Brain microvascular endothelial cell (primary cell): ENCODE measurements around the gene BTNL8.

Experiments
- DNase-seq: peaks from one replicate; pipeline ENCODE4 v3.0.0-alpha.2; 2020
- H3K27ac ChIP-seq: fragments of 250-450 bp; sonication (Bioruptor Pico); 2 replicates; pipeline ENCODE4 v1.5.1; 2020; ENCODE audit warnings: mild to moderate bottlenecking, moderate library complexity
- H3K27me3 ChIP-seq: fragments of 250-450 bp; sonication (Bioruptor Pico); replicated peaks from 2 replicates; pipeline ENCODE4 v1.5.1; 2020; ENCODE audit warnings: mild to moderate bottlenecking
- H3K36me3 ChIP-seq: fragments of 250-450 bp; sonication (Bioruptor Pico); replicated peaks from 2 replicates; pipeline ENCODE4 v1.5.1; 2020; ENCODE audit warnings: mild to moderate bottlenecking
- H3K4me3 ChIP-seq: 2 replicates; pipeline ENCODE4 v1.5.1; 2011; ENCODE audit warnings: low read depth, mild to moderate bottlenecking, control low read depth, low read length, moderate library complexity
- in situ Hi-C: cut with HindIII; loops from 2 replicates; pipeline ENCODE4 v1.10.0; 2017; ENCODE audit warnings: low sequenced_read_pairs, low pct_ligation_motif_present
- TF ChIP-seq, protein P1 (sequence below): IDR thresholded peaks from 2 replicates; pipeline ENCODE4 v1.5.1; 2011; ENCODE audit warnings: low read depth, mild to moderate bottlenecking, moderate library complexity, low read length, control low read depth, inconsistent platforms; ENCODE audit errors: missing control alignments

BTNL8 gene

DNA sequence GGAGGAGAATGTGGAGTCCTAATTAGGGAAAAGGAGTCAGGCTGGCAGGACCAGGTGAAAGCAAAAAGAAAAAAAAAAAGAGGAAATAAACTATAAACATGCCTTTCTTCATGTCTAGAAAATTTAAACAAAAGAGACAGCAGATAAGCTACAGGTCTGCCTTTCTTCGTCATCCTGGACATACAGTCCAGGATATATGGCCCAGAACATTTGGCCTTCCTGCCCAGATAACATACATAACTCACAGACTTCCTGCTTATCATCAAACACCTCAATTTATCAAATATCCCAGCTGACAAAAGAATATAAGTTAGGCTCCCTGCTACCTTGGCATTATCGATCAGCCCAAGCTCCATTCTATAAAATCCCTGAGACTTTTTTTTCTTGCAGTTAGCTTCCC lies 11.2 kb downstream of the BTNL8 start:
- H3K36me3 ChIP-seq, result no peaks in the 10 kb centered on the region
- H3K27me3 ChIP-seq, result no peaks in the 10 kb centered on the region
- TF ChIP-seq, protein P1, sequence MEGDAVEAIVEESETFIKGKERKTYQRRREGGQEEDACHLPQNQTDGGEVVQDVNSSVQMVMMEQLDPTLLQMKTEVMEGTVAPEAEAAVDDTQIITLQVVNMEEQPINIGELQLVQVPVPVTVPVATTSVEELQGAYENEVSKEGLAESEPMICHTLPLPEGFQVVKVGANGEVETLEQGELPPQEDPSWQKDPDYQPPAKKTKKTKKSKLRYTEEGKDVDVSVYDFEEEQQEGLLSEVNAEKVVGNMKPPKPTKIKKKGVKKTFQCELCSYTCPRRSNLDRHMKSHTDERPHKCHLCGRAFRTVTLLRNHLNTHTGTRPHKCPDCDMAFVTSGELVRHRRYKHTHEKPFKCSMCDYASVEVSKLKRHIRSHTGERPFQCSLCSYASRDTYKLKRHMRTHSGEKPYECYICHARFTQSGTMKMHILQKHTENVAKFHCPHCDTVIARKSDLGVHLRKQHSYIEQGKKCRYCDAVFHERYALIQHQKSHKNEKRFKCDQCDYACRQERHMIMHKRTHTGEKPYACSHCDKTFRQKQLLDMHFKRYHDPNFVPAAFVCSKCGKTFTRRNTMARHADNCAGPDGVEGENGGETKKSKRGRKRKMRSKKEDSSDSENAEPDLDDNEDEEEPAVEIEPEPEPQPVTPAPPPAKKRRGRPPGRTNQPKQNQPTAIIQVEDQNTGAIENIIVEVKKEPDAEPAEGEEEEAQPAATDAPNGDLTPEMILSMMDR, result no peak
- H3K27ac ChIP-seq, result no peak overlapping the region
- no peak overlapping the region for H3K4me3 ChIP-seq
- no peak for DNase-seq
- in situ Hi-C loops, result no loop called here

DNA sequence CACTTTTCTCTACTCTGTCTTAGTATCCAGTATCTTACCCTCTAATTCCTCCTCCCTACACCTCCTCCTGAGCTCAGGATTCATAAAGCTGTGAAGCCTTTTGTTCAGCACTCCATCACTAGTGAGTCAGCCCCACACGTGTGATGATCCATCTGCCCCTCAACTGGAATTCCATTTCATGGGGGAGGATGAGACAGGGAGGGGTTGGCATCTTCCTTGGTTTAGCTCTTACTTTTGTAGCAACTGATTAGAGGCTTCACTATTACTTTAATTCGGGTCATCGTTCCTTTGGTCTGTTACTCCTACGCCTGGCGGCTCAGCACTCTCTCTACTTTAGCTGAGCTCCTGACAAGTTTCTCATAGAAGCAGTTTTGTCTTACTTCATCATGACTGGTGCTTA lies 11.8 kb downstream of the BTNL8 start:
- Histone ChIP-seq H3K36me3 (no peaks in the 10 kb centered on the region), H3K4me3 (no peak overlapping the region), H3K27me3 (no peaks in the 10 kb centered on the region), H3K27ac (no peak overlapping the region)
- DNase-seq, result no peak
- TF ChIP-seq, protein P1, result no peak
- in situ Hi-C loops, result no loop called here

DNA sequence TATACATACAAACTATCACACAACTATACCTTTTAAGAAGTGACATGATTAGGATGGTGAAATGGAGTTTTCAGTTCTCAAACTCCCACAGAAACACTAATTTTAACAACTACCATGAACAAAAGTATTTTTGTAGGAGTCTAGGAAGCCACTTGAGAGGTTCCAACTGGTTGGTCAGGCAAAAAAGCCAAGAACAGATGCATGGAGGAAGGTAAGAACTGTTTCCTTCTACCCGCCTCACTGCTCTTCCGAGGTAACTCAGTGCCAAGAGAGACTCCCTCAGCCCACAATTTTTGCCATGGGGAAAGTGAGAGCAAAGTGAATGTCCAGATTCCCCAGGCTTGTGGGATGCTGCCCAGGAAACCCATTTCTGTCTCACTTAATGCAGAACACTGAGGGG lies 15.7 kb downstream of the BTNL8 start:
- no peaks in the 10 kb centered on the region for H3K36me3 ChIP-seq
- H3K4me3 ChIP-seq, result no peak overlapping the region
- DNase-seq, result no peak
- in situ Hi-C loops, result no loop called here
- H3K27ac ChIP-seq, result no peak overlapping the region
- no peaks in the 10 kb centered on the region for H3K27me3 ChIP-seq
- TF ChIP-seq, protein P1, result no peak

DNA sequence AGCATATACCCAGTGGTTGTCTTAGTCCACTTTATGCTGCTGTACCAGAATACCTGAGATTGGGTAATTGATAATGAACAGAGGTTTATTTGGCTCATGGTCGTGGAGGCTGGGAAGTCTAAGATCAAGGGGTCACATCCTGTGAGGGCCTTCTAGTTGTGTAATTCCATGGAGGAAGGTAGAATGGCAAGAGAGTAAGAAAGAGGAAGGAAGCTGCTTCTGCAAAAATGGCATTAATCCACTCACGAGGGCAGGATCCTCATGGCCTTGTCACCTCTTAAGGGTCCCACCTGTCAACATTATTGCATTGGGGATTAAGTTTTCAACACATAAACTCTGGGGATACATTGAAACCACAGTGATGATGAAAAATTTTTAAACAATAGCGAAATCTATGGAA lies 17.0 kb downstream of the BTNL8 start:
- DNase-seq, result no peak
- Histone ChIP-seq H3K27ac (no peak overlapping the region), H3K36me3 (no peaks in the 10 kb centered on the region), H3K4me3 (no peak overlapping the region), H3K27me3 (no peaks in the 10 kb centered on the region)
- TF ChIP-seq, protein P1, result no peak
- in situ Hi-C loops, result no loop called here

DNA sequence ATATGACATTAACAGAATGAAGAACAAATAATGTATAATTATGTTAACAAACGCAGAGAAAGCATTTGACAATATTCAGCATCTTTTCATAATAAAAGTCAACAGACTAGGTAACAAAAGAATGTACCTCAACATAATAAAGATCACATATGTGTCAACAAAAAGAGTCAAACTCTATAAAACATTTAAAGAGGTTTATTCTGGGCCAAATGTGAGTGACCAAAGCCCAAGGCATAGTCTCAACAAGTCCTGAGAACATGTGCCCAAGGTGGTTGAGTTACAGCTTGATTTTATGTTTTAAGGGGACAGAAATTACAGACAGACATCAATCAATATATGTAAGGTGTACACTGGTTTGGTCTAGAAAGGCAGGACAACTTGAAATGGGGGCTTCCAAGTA lies 19.4 kb downstream of the BTNL8 start:
- TF ChIP-seq, protein P1, result no peak
- Histone ChIP-seq H3K36me3 (no peaks in the 10 kb centered on the region), H3K4me3 (no peak overlapping the region), H3K27ac (no peak overlapping the region), H3K27me3 (no peaks in the 10 kb centered on the region)
- in situ Hi-C loops, result no loop called here
- no peak for DNase-seq

DNA sequence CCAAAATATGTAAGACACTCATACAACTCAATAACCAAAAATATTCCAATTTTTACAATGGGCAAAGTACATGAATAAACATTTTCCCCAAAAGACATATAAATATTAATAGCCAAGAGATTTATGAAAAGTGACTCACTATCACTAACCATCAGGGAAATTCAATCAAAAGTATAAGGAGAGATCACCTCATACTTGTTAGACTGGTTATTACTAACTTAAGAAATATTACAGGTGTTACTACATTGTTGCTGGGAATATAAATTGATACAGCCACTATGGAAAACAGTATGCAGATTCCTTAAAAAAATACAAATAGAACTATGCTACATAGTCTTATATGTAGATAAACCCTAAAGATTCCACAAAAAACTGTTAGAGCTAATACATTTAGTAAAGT lies 21.8 kb downstream of the BTNL8 start:
- in situ Hi-C loops, result no loop called here
- no peak overlapping the region for H3K27ac ChIP-seq
- H3K36me3 ChIP-seq, result no peaks in the 10 kb centered on the region
- H3K4me3 ChIP-seq, result no peak overlapping the region
- DNase-seq, result no peak
- no peaks in the 10 kb centered on the region for H3K27me3 ChIP-seq
- TF ChIP-seq, protein P1, result no peak
